Fibroblast of lung (primary cell): ENCODE results near the gene EYS.

Source experiments
- CTCF ChIP-seq, 2 donors: IDR thresholded peaks in 1 of 2; conservative IDR thresholded peaks in 1 of 2; 1 replicate in 1 of 2; 2 replicates in 1 of 2; pipeline ENCODE4 v1.5.1; 2011 to 2012; ENCODE audit warnings: low read length in 2 of 2, control low read depth in 1 of 2, inconsistent platforms in 1 of 2, low read depth in 1 of 2, mild to moderate bottlenecking in 1 of 2
- EZH2 ChIP-seq: IDR thresholded peaks from 2 replicates; pipeline ENCODE4 v1.5.1; 2012; ENCODE audit warnings: low read length, control low read depth, mild to moderate bottlenecking; ENCODE audit errors: missing control alignments

- TF ChIP-seq CTCF (conservative IDR thresholded peaks at IDR 0.05 in 1 of 2, IDR thresholded peaks at IDR 0.05 in 1 of 2; ENCODE audit: low read depth in 1 of 2, low read length in 2 of 2) (no peak), EZH2 (no peak)
These were observed 1743.2 kb downstream of the EYS start for GRCh38 chr6:63963769-63964315.
